Cardiac fibroblast (primary cell): ENCODE results near the gene MAB21L3.

Experiments used
- DNase-seq, 2 donors: peaks; one replicate each; pipeline versions ENCODE4 v3.0.0 to v3.0.0-alpha.2; 2010; ENCODE audit warnings: low read depth in 2 of 2
- H3K4me3 ChIP-seq, 2 donors: replicated peaks in 1 of 2; 1 replicate in 1 of 2; 2 replicates in 1 of 2; pipeline ENCODE4 v1.5.1; 2011; ENCODE audit warnings: low read depth in 2 of 2, low read length in 2 of 2, mild to moderate bottlenecking in 2 of 2, moderate library complexity in 1 of 2
- CTCF ChIP-seq: IDR thresholded peaks from one replicate; pipeline ENCODE4 v1.5.1; 2011; ENCODE audit warnings: low read depth, mild to moderate bottlenecking, low read length, inconsistent platforms

MAB21L3 gene

DNA sequence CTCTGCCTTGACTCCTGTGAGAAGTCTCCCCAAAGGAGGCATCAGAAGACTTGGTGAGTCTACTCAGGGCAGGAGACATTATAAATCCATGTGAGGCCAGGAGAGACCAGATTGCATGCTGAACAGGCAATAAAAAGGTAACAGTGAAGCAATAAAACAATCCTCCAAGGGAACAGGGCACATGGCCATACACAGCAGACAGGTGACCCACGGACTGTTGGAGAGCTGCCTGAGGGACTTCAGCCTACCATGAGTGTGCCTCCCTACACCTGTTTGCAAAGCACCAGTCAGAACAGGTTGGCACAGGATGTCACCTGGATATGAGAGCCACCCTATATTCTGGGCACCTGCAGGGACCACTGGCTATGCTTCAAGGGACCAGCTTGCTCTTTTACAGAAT lies 67.6 kb downstream of the MAB21L3 start:
- no peak for DNase-seq
- no peak overlapping the region for H3K4me3 ChIP-seq
- no peak for TF ChIP-seq CTCF

- no peak for TF ChIP-seq CTCF
Observed at GRCh38 chr1:116179419-116179818, 68.2 kb downstream of the MAB21L3 start.

GRCh38 chr1:116179964-116180363 lies 68.8 kb downstream of the MAB21L3 start:
- no peak overlapping the region for H3K4me3 ChIP-seq
- no peak for TF ChIP-seq CTCF
- DNase-seq = no peak

More at GRCh38 chr1:116179419-116179818, 68.2 kb downstream of the MAB21L3 start:
- H3K4me3 ChIP-seq = no peak overlapping the region
- no peak for DNase-seq

GRCh38 chr1:116182019-116182714 lies 71.0 kb downstream of the MAB21L3 start:
- no peak for TF ChIP-seq CTCF
- DNase-seq = no peak
- H3K4me3 ChIP-seq = no peak overlapping the region
